Measurements from ENCODE around the gene ABCC2. TPM values are rescaled to one million over a fixed set of nuclear protein-coding genes. Genes with fewer than 3 reads are reported as not detected.

Gene ABCC2
- total RNA-seq, 1 donor from 2014 or later, result 0.04 TPM

GRCh38 chr10:99895867-99896266 is 113.4 kb downstream of the ABCC2 start:
- DNase-seq (ENCODE audit: low read depth), result no peak
- H3K27me3 ChIP-seq (ENCODE audit: control insufficient read depth, insufficient read depth, low read length), result no peaks in the 10 kb centered on the region
- TF ChIP-seq CTCF (IDR thresholded peaks at IDR 0.05; ENCODE audit: insufficient read depth, low read length, poor library complexity, severe bottlenecking), result no peak
- peaks cover 3% of the 10 kb centered on the region for H3K36me3 ChIP-seq (ENCODE audit: control insufficient read depth, insufficient read depth, low read length)
- H3K4me3 ChIP-seq (ENCODE audit: low read depth, low read length), result no peak overlapping the region

Other genes with a start within 250 kb of the ABCC2 start
- not detected in 2 replicates for gene NKX2-3, start 249.7 kb upstream of the ABCC2 start, total RNA-seq
- gene SLC25A28, start 162.2 kb upstream of the ABCC2 start, total RNA-seq, result 7.9 and 8.1 TPM in 2 replicates
- gene ENTPD7, start 123.1 kb upstream of the ABCC2 start, total RNA-seq, result 27.7 and 29.1 TPM in 2 replicates
- 44.4 and 45.9 TPM in 2 replicates for gene COX15, start 50.5 kb upstream of the ABCC2 start, total RNA-seq
- gene CUTC, start 50.4 kb upstream of the ABCC2 start, total RNA-seq, result 6.0 and 8.4 TPM in 2 replicates
- 15.3 and 16.5 TPM in 2 replicates for gene DNMBP, start 227.3 kb downstream of the ABCC2 start, total RNA-seq